ENCODE results near the gene NXPE3. TPM values are rescaled to one million over a fixed set of nuclear protein-coding genes. Genes with fewer than 3 reads are reported as not detected.

The NXPE3 gene
- total and polyA plus RNA-seq, 9 of the 15 experiments (the other 6 are each of a cell fraction or from before 2014, with no cell fraction given), result 0.25 to 2.5 (median 0.95) TPM

- no peak for TF ChIP-seq RERE (CRISPR knock-in tag; IDR thresholded peaks at IDR 0.05; ENCODE audit: borderline replicate concordance)
- no peak for TF ChIP-seq CHD2 (IDR thresholded peaks at IDR 0.05; ENCODE audit: low read depth, low read length)
- TF ChIP-seq ZNF609 (CRISPR knock-in tag; IDR thresholded peaks at IDR 0.05; ENCODE audit: borderline replicate concordance), result no peak
Observed at GRCh38 chr3:101744811-101745210, 34.2 kb upstream of the NXPE3 start (continued).

Measured in K562 (cell line).